GM18951 (cell line): Measurements from ENCODE around the gene PRCP.

Experiments
- POLR2A ChIP-seq: IDR thresholded peaks from 4 replicates; pipeline ENCODE4 v1.6.1; 2011; ENCODE audit warnings: mild to moderate bottlenecking; ENCODE audit not compliant: insufficient read length, insufficient read depth; ENCODE audit errors: extremely low read depth
- in situ Hi-C: fragments of 300-500 bp; cut with MboI; formaldehyde crosslinking; loops from one replicate; pipeline ENCODE4 v1.12.0; 2022; ENCODE audit warnings: low sequenced_read_pairs, mixed read lengths, inconsistent platforms; ENCODE audit not compliant: unreplicated experiment

PRCP gene

GRCh38 chr11:82794490-82794889, 105.7 kb downstream of the PRCP start:
- TF ChIP-seq POLR2A: no peak
- in situ Hi-C loops: no loop called here

- no peak for TF ChIP-seq POLR2A
- in situ Hi-C loops: no loop called here
Observed at GRCh38 chr11:82792822-82793569, 107.2 kb downstream of the PRCP start.

- TF ChIP-seq POLR2A: no peak
Observed at GRCh38 chr11:82792319-82792718, 107.9 kb downstream of the PRCP start.

GRCh38 chr11:82791779-82792178, 108.5 kb downstream of the PRCP start:
- TF ChIP-seq POLR2A: no peak
- in situ Hi-C loops: no loop called here

More at GRCh38 chr11:82792319-82792718, 107.9 kb downstream of the PRCP start:
- in situ Hi-C loops: no loop called here

- no peak for TF ChIP-seq POLR2A
- in situ Hi-C loops: no loop called here
Observed at GRCh38 chr11:82790723-82791484, 109.3 kb downstream of the PRCP start.

GRCh38 chr11:82787981-82788380, 112.2 kb downstream of the PRCP start:
- in situ Hi-C loops: no loop called here
- TF ChIP-seq POLR2A: no peak

- no peak for TF ChIP-seq POLR2A
- in situ Hi-C loops: no loop called here
Observed at GRCh38 chr11:82786836-82787235, 113.4 kb downstream of the PRCP start.

GRCh38 chr11:82786001-82786400, 114.2 kb downstream of the PRCP start:
- TF ChIP-seq POLR2A: no peak

GRCh38 chr11:82782825-82783374, 117.3 kb downstream of the PRCP start:
- no peak for TF ChIP-seq POLR2A
- in situ Hi-C loops: no loop called here

More at GRCh38 chr11:82786001-82786400, 114.2 kb downstream of the PRCP start:
- in situ Hi-C loops: no loop called here

- TF ChIP-seq POLR2A: no peak
- in situ Hi-C loops: no loop called here
Observed at GRCh38 chr11:82778776-82779175, 121.5 kb downstream of the PRCP start.

- in situ Hi-C loops: no loop called here
- no peak for TF ChIP-seq POLR2A
Observed at GRCh38 chr11:82776377-82776776, 123.9 kb downstream of the PRCP start.

GRCh38 chr11:82775736-82776346, 124.4 kb downstream of the PRCP start:
- no peak for TF ChIP-seq POLR2A
- in situ Hi-C loops: no loop called here

- in situ Hi-C loops: no loop called here
- no peak for TF ChIP-seq POLR2A
Observed at GRCh38 chr11:82775218-82775617, 125.0 kb downstream of the PRCP start.
